Karpas-422 (cell line): ENCODE measurements around the gene BAK1. TPM values are rescaled to one million over a fixed set of nuclear protein-coding genes. Genes with fewer than 3 reads are reported as not detected.

Experiments
- DNase-seq: peaks from one replicate; pipeline ENCODE4 v3.0.0-alpha.2; 2015
- H2AFZ ChIP-seq: fragments of 200-600 bp; sonication (generic); 2 replicates; pipeline ENCODE4 v1.6.1; 2014; ENCODE audit warnings: antibody characterized with exemption, low read length, mixed read lengths
- H3K27ac ChIP-seq: fragments of 200-600 bp; sonication (generic); 2 replicates; pipeline ENCODE4 v1.5.1; 2014; ENCODE audit warnings: mild to moderate bottlenecking, low read length, moderate library complexity
- H3K27me3 ChIP-seq: fragments of 200-600 bp; sonication (generic); 2 replicates; pipeline ENCODE4 v1.6.1; 2014; ENCODE audit warnings: low read length, mixed read lengths
- H3K36me3 ChIP-seq: fragments of 200-600 bp; sonication (generic); 2 replicates; pipeline ENCODE4 v1.6.1; 2014; ENCODE audit warnings: low read length, mixed read lengths; ENCODE audit not compliant: insufficient read depth
- H3K4me1 ChIP-seq: fragments of 200-600 bp; sonication (generic); 2 replicates; pipeline ENCODE4 v1.6.1; 2014; ENCODE audit warnings: mild to moderate bottlenecking, low read length, mixed read lengths
- H3K4me2 ChIP-seq: fragments of 200-600 bp; sonication (generic); 2 replicates; pipeline ENCODE4 v1.6.1; 2014; ENCODE audit warnings: low read length, low read depth, mild to moderate bottlenecking; ENCODE audit not compliant: poor library complexity, severe bottlenecking
- H3K4me3 ChIP-seq: fragments of 200-600 bp; sonication (generic); 2 replicates; pipeline ENCODE4 v1.5.1; 2014; ENCODE audit warnings: mild to moderate bottlenecking, antibody characterized with exemption, low read length, mixed read lengths
- H3K79me2 ChIP-seq: fragments of 200-600 bp; sonication (generic); 2 replicates; pipeline ENCODE4 v1.6.1; 2014; ENCODE audit warnings: mild to moderate bottlenecking, low read length, mixed read lengths
- H3K9ac ChIP-seq: fragments of 200-600 bp; sonication (generic); 2 replicates; pipeline ENCODE4 v1.6.0; 2014; ENCODE audit warnings: low read length
- H3K9me2 ChIP-seq: fragments of 200-600 bp; sonication (generic), shearing (Covaris generic); replicated peaks from 2 replicates; pipeline ENCODE4 v1.6.0; 2014; ENCODE audit warnings: mild to moderate bottlenecking, low read length, moderate library complexity; ENCODE audit not compliant: insufficient read depth
- H3K9me3 ChIP-seq: fragments of 300-700, 200-600 bp; sonication (generic); 2 replicates; pipeline ENCODE4 v1.6.1; 2014; ENCODE audit warnings: low read length, mixed read lengths
- H4K20me1 ChIP-seq: fragments of 200-600 bp; sonication (generic); 2 replicates; pipeline ENCODE4 v1.6.1; 2014; ENCODE audit warnings: mild to moderate bottlenecking, antibody characterized with exemption, low read length, low read depth; ENCODE audit not compliant: insufficient read depth
- total RNA-seq: library from RNA; depleted of rRNA; stranded (reverse); fragments of >200 nt; shearing (Covaris generic); gene quantifications from 2 replicates; pipeline ENCODE4 v1.2.3, GENCODE V29; 2014; ENCODE audit warnings: low replicate concordance

The BAK1 gene
- total RNA-seq, 1 experiment from 2014 or later: 9.9 TPM

GRCh38 chr6:33592280-33592594, 12.2 kb upstream of the BAK1 start:
- Histone ChIP-seq H3K4me2 (no peak overlapping the region), H3K4me1 (peaks cover 16% of the 10 kb centered on the region), H3K79me2 (no peaks in the 10 kb centered on the region), H2AFZ (no peak overlapping the region), H3K9ac (no peak overlapping the region), H3K9me2 (no peaks in the 10 kb centered on the region), H4K20me1 (no peaks in the 10 kb centered on the region), H3K27me3 (no peaks in the 10 kb centered on the region), H3K4me3 (no peak overlapping the region), H3K36me3 (no peaks in the 10 kb centered on the region), H3K27ac (no peak overlapping the region), H3K9me3 (no peaks in the 10 kb centered on the region)
- no peak for DNase-seq

GRCh38 chr6:33591424-33592032, 11.5 kb upstream of the BAK1 start:
- H3K4me2 ChIP-seq: no peak overlapping the region
- no peaks in the 10 kb centered on the region for H3K36me3 ChIP-seq
- no peak overlapping the region for H3K27ac ChIP-seq
- no peak overlapping the region for H3K4me3 ChIP-seq
- H3K4me1 ChIP-seq: peaks cover 16% of the 10 kb centered on the region
- H3K27me3 ChIP-seq: no peaks in the 10 kb centered on the region
- no peak overlapping the region for H2AFZ ChIP-seq
- H3K79me2 ChIP-seq: no peaks in the 10 kb centered on the region
- no peaks in the 10 kb centered on the region for H3K9me3 ChIP-seq
- no peaks in the 10 kb centered on the region for H4K20me1 ChIP-seq
- no peak overlapping the region for H3K9ac ChIP-seq
- DNase-seq: peak; percentile 40
- H3K9me2 ChIP-seq: no peaks in the 10 kb centered on the region

GRCh38 chr6:33590531-33591198, 10.6 kb upstream of the BAK1 start:
- H3K27me3 ChIP-seq: no peaks in the 10 kb centered on the region
- H3K4me2 ChIP-seq: no peak overlapping the region
- no peaks in the 10 kb centered on the region for H3K9me3 ChIP-seq
- no peak overlapping the region for H2AFZ ChIP-seq
- no peak for DNase-seq
- H3K27ac ChIP-seq: no peak overlapping the region
- no peaks in the 10 kb centered on the region for H3K36me3 ChIP-seq
- H4K20me1 ChIP-seq: no peaks in the 10 kb centered on the region
- no peak overlapping the region for H3K4me3 ChIP-seq
- H3K79me2 ChIP-seq: no peaks in the 10 kb centered on the region
- H3K9me2 ChIP-seq: no peaks in the 10 kb centered on the region
- peaks cover 22% of the 10 kb centered on the region for H3K4me1 ChIP-seq
- H3K9ac ChIP-seq: no peak overlapping the region

- H3K79me2 ChIP-seq: no peaks in the 10 kb centered on the region
- no peaks in the 10 kb centered on the region for H3K9me3 ChIP-seq
- no peak overlapping the region for H3K4me3 ChIP-seq
- H3K27me3 ChIP-seq: no peaks in the 10 kb centered on the region
- H3K27ac ChIP-seq: no peak overlapping the region
- H3K36me3 ChIP-seq: no peaks in the 10 kb centered on the region
- no peak overlapping the region for H2AFZ ChIP-seq
- H3K9me2 ChIP-seq: no peaks in the 10 kb centered on the region
- no peak overlapping the region for H3K4me2 ChIP-seq
- H3K9ac ChIP-seq: no peak overlapping the region
- DNase-seq: peak; percentile 80
- no peaks in the 10 kb centered on the region for H4K20me1 ChIP-seq
- H3K4me1 ChIP-seq: peaks cover 29% of the 10 kb centered on the region
Observed at GRCh38 chr6:33589731-33590530, 9.9 kb upstream of the BAK1 start.

DNA sequence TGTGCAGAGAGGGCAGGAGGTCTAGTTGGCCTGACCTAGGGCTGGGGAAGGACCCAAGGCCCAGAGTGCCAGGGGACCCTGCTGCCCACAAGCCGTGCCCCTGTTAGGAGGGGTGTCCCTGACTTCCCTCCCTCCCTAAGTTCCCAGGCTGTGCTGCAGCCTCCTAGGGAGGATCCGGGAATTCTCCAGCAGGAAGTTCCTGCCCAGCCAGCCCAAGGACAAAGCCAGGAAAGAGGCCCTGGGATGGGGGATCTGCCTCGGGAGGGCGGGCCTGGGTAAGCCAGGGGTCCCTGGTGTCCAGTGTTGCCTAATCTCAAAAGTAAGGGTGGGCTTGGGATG, 9.3 kb upstream of the BAK1 start:
- no peak overlapping the region for H2AFZ ChIP-seq
- H3K9ac ChIP-seq: no peak overlapping the region
- no peaks in the 10 kb centered on the region for H3K36me3 ChIP-seq
- no peaks in the 10 kb centered on the region for H3K27me3 ChIP-seq
- no peaks in the 10 kb centered on the region for H4K20me1 ChIP-seq
- no peaks in the 10 kb centered on the region for H3K9me3 ChIP-seq
- DNase-seq: no peak
- H3K79me2 ChIP-seq: no peaks in the 10 kb centered on the region
- peaks cover 35% of the 10 kb centered on the region for H3K4me1 ChIP-seq
- no peaks in the 10 kb centered on the region for H3K9me2 ChIP-seq
- no peak overlapping the region for H3K4me3 ChIP-seq
- no peak overlapping the region for H3K27ac ChIP-seq
- no peak overlapping the region for H3K4me2 ChIP-seq

- DNase-seq: no peak
- no peak overlapping the region for H3K27ac ChIP-seq
- H2AFZ ChIP-seq: no peak overlapping the region
- no peaks in the 10 kb centered on the region for H3K79me2 ChIP-seq
- H3K4me1 ChIP-seq: peaks cover 37% of the 10 kb centered on the region
- no peak overlapping the region for H3K9ac ChIP-seq
- H3K9me2 ChIP-seq: no peaks in the 10 kb centered on the region
- no peak overlapping the region for H3K4me3 ChIP-seq
- H3K9me3 ChIP-seq: no peaks in the 10 kb centered on the region
- no peaks in the 10 kb centered on the region for H3K36me3 ChIP-seq
- no peak overlapping the region for H3K4me2 ChIP-seq
- no peaks in the 10 kb centered on the region for H4K20me1 ChIP-seq
- H3K27me3 ChIP-seq: no peaks in the 10 kb centered on the region
Observed at GRCh38 chr6:33588894-33589293, 8.8 kb upstream of the BAK1 start.

DNA sequence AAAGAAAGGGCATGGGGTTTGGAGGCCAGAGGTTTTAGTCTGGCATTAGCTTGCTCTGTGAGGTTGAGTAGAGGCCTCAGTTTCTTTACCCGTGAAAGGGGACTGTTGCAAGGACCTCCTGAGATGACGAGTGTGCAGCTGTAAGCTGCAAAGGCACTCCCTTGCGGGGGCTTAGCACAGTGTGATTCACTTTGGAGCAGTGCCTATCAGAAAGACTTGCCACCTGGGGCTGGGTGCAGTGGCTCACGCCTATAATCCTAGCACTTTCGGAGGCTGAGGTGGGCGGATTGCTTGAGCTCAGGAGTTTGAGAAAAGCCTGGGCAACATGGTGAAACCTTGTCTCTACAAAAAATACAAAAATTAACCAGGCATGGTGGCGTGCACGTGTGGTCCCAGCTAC, 7.5 kb upstream of the BAK1 start:
- Histone ChIP-seq H3K4me3 (no peak overlapping the region), H3K36me3 (no peaks in the 10 kb centered on the region), H3K9me3 (no peaks in the 10 kb centered on the region), H3K9me2 (no peaks in the 10 kb centered on the region), H3K27me3 (no peaks in the 10 kb centered on the region), H3K79me2 (no peaks in the 10 kb centered on the region), H4K20me1 (no peaks in the 10 kb centered on the region), H3K4me2 (no peak overlapping the region), H3K27ac (no peak overlapping the region), H3K9ac (no peak overlapping the region), H2AFZ (no peak overlapping the region), H3K4me1 (peaks cover 31% of the 10 kb centered on the region)
- DNase-seq: peak; percentile 39

DNA sequence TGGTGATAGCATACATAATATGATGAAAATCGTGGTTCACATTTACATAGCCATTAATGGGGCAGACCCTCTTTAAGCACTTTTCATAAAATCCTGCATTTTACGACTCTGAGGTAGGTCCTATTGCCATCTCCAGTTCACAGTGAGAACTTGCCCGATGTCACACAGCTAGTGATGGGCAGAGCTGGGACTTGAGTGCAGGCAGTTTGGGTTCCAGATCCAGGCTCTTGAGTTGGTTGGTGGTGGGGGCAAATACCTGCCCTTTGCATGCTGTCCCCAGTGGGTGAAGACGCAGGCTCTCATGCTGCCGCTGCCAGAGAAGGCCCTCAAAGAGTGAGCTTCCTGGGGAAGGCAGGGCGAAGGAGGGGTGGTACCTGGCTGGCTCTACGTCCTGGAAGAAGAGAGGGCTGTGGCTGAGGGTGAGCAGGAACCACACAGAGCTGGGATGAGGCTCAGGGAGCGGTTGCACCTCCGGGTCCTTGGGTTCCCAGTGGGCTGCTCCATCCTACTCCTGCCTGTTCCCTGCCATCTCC, 6.1 kb upstream of the BAK1 start:
- no peak for DNase-seq
- Histone ChIP-seq H3K4me1 (peaks cover 27% of the 10 kb centered on the region), H3K4me2 (peak overlapping the region; percentile 53), H4K20me1 (no peaks in the 10 kb centered on the region), H3K27me3 (no peaks in the 10 kb centered on the region), H3K79me2 (no peaks in the 10 kb centered on the region), H3K9me2 (no peaks in the 10 kb centered on the region), H3K4me3 (peak overlapping the region; percentile 56; the same call in 1 of the 2 replicates), H3K9ac (peak overlapping the region; percentile 58), H3K36me3 (no peaks in the 10 kb centered on the region), H2AFZ (peak overlapping the region; percentile 74), H3K27ac (no peak overlapping the region), H3K9me3 (no peaks in the 10 kb centered on the region)
